GM12801 (cell line): ENCODE results near the gene KMT2C.

Experiments
- CTCF ChIP-seq: IDR thresholded peaks from one replicate; pipeline ENCODE4 v1.5.1; 2011; ENCODE audit warnings: control low read depth; ENCODE audit not compliant: insufficient read length; ENCODE audit errors: extremely low read depth

The KMT2C gene

DNA sequence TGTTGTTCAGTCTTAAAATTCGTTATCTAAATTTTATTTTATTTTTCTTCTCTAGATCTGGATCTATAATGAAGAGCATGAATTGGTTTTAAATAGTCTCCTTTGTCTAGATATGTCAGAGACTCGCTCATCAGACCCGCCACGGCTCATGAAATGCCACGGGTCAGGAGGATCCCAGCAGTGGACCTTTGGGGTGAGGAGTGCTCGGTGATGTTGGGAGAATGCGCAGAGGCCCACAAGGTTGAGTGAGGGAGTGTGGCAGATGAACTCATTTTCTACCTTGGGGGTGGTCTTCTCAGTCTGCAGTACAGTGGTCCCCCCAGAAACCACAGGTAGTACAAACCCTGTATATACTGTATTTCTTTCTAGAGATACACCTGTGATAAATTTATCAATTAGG, 315.0 kb downstream of the KMT2C start:
- no peak for TF ChIP-seq CTCF

DNA sequence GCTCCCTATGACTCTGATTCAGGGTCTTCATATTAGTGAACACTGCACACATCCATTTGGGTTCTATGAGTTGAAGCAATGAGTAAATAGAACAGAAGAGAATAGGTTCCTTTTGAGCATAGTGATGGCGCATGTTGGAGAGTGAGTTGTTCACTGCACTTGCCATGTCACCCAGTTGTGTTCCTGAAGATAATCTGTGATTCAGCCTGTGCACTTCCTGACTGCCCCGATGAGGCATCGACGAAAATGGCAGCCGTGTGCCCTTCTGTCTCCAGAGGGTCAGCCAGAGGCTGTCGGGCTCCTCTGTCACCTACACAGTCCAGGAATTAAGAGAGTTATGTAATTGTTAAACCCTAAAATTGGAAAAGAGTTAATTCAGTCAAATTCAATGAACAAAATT, 315.6 kb downstream of the KMT2C start:
- no peak for TF ChIP-seq CTCF

DNA sequence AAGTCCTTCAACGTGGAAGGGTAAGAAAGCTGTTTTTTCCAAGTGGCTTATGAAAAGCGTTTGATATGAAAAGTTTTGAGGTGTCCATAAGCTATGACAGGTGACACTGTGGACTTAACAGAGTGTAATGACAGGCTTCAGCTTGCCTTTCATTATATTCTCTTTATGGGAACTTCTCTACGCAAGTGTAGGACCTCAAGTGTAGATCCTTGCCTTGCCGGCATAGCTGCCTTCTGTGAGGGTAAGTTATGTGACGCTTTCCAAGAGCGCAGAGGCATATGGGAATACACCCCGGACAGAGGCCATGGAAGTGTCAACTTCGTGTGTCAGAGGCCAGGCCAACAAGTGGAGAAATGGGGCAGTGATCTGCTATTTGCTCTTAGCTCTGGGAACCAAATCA, 318.4 kb downstream of the KMT2C start:
- TF ChIP-seq CTCF = no peak

GRCh38 chr7:152115021-152115718, 320.6 kb downstream of the KMT2C start:
- no peak for TF ChIP-seq CTCF

DNA sequence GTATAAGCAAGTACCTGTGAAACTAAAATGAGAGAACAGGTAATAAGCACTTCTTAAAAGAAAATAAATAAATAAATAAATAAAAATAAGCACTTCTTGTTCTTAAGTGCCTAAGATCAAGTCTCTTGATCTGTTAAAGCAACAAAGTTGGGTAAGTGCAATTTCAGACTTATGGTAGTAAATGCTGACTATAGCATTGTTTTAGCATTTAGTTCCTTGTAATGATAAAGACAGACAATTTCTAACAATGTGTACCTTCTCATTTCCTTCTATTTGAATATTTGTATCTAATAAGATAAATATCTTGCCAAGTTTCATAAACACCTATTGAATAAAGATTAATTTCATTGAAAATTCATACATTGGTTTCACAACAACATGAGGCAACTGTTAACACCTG, 323.0 kb downstream of the KMT2C start:
- no peak for TF ChIP-seq CTCF

GRCh38 chr7:152108359-152108758, 327.4 kb downstream of the KMT2C start:
- TF ChIP-seq CTCF = no peak

GRCh38 chr7:152107945-152108344, 327.9 kb downstream of the KMT2C start:
- no peak for TF ChIP-seq CTCF
